K562 (cell line): Measurements from ENCODE around the gene SERAC1. TPM values are rescaled to one million over a fixed set of nuclear protein-coding genes. Genes with fewer than 3 reads are reported as not detected.

Experiments used
- CXXC5 ChIP-seq: fragments of 250-450 bp; sonication (Bioruptor Pico); IDR thresholded peaks from 2 replicates; pipeline ENCODE4 v1.8.0; 2022; ENCODE audit warnings: inconsistent platforms, mild to moderate bottlenecking, moderate library complexity
- DEAF1 ChIP-seq: fragments of 450-650 bp; formaldehyde crosslinking; IDR thresholded peaks from 2 replicates; pipeline ENCODE4 v1.4.0; 2020; ENCODE audit warnings: mild to moderate bottlenecking, moderate library complexity
- FOXK1 ChIP-seq: sonication (generic); formaldehyde crosslinking; IDR thresholded peaks from 2 replicates; pipeline ENCODE4 v1.8.0; 2022; ENCODE audit warnings: missing genetic modification reagents, mild to moderate bottlenecking, borderline replicate concordance
- KAT8 ChIP-seq: fragments of 450-650 bp; IDR thresholded peaks from 2 replicates; pipeline ENCODE4 v1.6.1; 2016; ENCODE audit warnings: low read depth, mild to moderate bottlenecking
- L3MBTL2 ChIP-seq: fragments of 450-650 bp; IDR thresholded peaks from 2 replicates; pipeline ENCODE4 v1.6.1; 2016; ENCODE audit warnings: mild to moderate bottlenecking, moderate library complexity
- NCOA1 ChIP-seq: fragments of 450-650 bp; IDR thresholded peaks from 2 replicates; pipeline ENCODE4 v1.6.1; 2016; ENCODE audit warnings: low read depth
- POLR3A ChIP-seq: IDR thresholded peaks from 2 replicates; pipeline ENCODE4 v1.6.1; 2011; ENCODE audit warnings: borderline replicate concordance, mild to moderate bottlenecking, moderate library complexity; ENCODE audit not compliant: insufficient read length, insufficient read depth; ENCODE audit errors: extremely low read depth
- SOX6 ChIP-seq: fragments of 450-650 bp; IDR thresholded peaks from 2 replicates; pipeline ENCODE4 v1.6.1; 2014; ENCODE audit warnings: mild to moderate bottlenecking
- XRCC5 ChIP-seq: fragments of 200-400 bp; formaldehyde crosslinking; IDR thresholded peaks from 2 replicates; pipeline ENCODE4 v1.6.1; 2017; ENCODE audit warnings: low read depth, mild to moderate bottlenecking, low read length
- polyA plus RNA-seq, 8 experiments: library from polyadenylated mRNA; depleted of rRNA in 4 of 8; stranded (reverse) in 5 of 8; unstranded in 3 of 8; fragments of >200 nt; fragmentation: Nextera tagmentation in 2 of 8; fragmentation: Illumina TruSeq in 1 of 8; extraction: Ambion mirVana in 2 of 8; extraction: Trizol in 1 of 8; gene quantifications; 2 replicates each; pipeline versions ENCODE4 v1.2.1 to v1.2.3, GENCODE V29; 2011 to 2014; ENCODE audit warnings: inconsistent platforms in 1 of 8, missing spikeins in 1 of 8
- total RNA-seq, 7 experiments: library from RNA; depleted of rRNA in 6 of 7; stranded (reverse); fragments of >200 nt in 6 of 7; fragmentation: Illumina TruSeq in 2 of 7; extraction: Trizol in 2 of 7; gene quantifications; 2 replicates each; pipeline versions ENCODE4 v1.2.1 to v1.2.3, GENCODE V29; 2011 to 2021; ENCODE audit warnings: low replicate concordance in 1 of 7
- TF ChIP-seq, protein P1 (sequence below): sonication (generic); formaldehyde crosslinking; IDR thresholded peaks from 2 replicates; pipeline ENCODE4 v1.8.1; 2023; ENCODE audit warnings: mild to moderate bottlenecking, missing genetic modification reagents, moderate library complexity
- TF ChIP-seq, protein P2 (sequence below), 2 experiments: fragments of 150-350 bp in 1 of 2; IDR thresholded peaks; 2 replicates each; pipeline ENCODE4 v1.6.1; 2012 to 2016; ENCODE audit warnings: low read depth in 2 of 2, low read length in 2 of 2, mild to moderate bottlenecking in 1 of 2, moderate library complexity in 1 of 2

Gene SERAC1
- total and polyA plus RNA-seq, 9 of the 15 experiments (the other 6 are each of a cell fraction or from before 2014, with no cell fraction given): 1.8 to 6.2 (median 2.8) TPM

DNA sequence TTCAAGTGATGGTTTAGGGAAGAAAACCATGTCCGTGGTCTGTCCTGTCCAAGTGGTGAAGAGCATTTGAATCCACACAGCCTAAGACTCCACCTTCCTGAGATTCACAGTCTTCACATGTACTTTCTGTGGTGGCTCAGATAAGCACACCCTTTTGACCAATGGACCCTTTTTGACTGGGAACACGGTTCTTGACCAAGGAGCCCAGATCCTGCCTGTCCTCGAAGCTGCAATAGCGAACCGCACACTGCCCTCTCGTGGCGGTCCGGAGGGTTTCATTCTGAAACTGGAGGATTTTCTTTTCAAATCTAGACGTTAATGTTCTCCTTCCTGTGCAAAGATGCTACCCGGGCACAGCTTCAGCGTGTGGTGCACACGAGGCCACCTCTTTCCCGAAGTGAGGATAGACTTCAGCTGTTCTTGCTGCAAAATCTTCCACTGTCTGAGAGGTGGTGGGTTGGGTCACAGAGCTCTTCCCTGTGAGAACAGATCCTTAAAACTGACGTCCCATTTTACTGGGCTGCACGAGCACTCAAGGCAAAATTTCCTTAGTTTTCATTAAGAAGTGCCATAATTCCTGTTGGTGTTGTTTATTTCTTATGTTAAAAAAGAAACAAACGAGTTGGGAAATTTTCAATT is 95.9 kb downstream of the SERAC1 start (continued):
- no peak for TF ChIP-seq NCOA1
- peak; percentile 33 for TF ChIP-seq CXXC5 (CRISPR knock-in tag)
- TF ChIP-seq, protein P1, sequence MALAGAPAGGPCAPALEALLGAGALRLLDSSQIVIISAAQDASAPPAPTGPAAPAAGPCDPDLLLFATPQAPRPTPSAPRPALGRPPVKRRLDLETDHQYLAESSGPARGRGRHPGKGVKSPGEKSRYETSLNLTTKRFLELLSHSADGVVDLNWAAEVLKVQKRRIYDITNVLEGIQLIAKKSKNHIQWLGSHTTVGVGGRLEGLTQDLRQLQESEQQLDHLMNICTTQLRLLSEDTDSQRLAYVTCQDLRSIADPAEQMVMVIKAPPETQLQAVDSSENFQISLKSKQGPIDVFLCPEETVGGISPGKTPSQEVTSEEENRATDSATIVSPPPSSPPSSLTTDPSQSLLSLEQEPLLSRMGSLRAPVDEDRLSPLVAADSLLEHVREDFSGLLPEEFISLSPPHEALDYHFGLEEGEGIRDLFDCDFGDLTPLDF (CRISPR knock-in tag): 0 out of 2 replicates have a peak, but pooled peaks have one; percentile 16
- TF ChIP-seq, protein P2, sequence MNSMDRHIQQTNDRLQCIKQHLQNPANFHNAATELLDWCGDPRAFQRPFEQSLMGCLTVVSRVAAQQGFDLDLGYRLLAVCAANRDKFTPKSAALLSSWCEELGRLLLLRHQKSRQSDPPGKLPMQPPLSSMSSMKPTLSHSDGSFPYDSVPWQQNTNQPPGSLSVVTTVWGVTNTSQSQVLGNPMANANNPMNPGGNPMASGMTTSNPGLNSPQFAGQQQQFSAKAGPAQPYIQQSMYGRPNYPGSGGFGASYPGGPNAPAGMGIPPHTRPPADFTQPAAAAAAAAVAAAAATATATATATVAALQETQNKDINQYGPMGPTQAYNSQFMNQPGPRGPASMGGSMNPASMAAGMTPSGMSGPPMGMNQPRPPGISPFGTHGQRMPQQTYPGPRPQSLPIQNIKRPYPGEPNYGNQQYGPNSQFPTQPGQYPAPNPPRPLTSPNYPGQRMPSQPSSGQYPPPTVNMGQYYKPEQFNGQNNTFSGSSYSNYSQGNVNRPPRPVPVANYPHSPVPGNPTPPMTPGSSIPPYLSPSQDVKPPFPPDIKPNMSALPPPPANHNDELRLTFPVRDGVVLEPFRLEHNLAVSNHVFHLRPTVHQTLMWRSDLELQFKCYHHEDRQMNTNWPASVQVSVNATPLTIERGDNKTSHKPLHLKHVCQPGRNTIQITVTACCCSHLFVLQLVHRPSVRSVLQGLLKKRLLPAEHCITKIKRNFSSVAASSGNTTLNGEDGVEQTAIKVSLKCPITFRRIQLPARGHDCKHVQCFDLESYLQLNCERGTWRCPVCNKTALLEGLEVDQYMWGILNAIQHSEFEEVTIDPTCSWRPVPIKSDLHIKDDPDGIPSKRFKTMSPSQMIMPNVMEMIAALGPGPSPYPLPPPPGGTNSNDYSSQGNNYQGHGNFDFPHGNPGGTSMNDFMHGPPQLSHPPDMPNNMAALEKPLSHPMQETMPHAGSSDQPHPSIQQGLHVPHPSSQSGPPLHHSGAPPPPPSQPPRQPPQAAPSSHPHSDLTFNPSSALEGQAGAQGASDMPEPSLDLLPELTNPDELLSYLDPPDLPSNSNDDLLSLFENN (IDR thresholded peaks at IDR 0.05; ENCODE audit: low read depth in 2 of 2, low read length in 2 of 2): 0 out of 4 replicates have a peak, but pooled peaks of 1 of the 2 experiments have one; percentile 47
- TF ChIP-seq KAT8: no peak
- TF ChIP-seq SOX6: 0 out of 2 replicates have a peak, but pooled peaks have one; percentile 16
- TF ChIP-seq XRCC5: peak; percentile 52; the same call in 1 of the 2 replicates
- peak; percentile 63; the same call in 1 of the 2 replicates for TF ChIP-seq FOXK1 (CRISPR knock-in tag)
- TF ChIP-seq L3MBTL2: peak; percentile 46; the same call in 1 of the 2 replicates
- TF ChIP-seq POLR3A: no peak
- peak; percentile 94 for TF ChIP-seq DEAF1
